ENCODE results near the gene CD300LG. TPM values are rescaled to one million over a fixed set of nuclear protein-coding genes. Genes with fewer than 3 reads are reported as not detected.
"Not testable (repeated sequence)": the region's sequence is repeated elsewhere in the genome, so short reads cannot be mapped to it uniquely, and the experiment has no call there.

Gene CD300LG
- total RNA-seq, 1 experiment from 2014 or later = not detected

GRCh38 chr17:43840814-43841213 is 6.2 kb upstream of the CD300LG start:
- no peaks in the 10 kb centered on the region for H3K27me3 ChIP-seq (replicated peaks; ENCODE audit: insufficient read depth, low read depth, low read length, poor library complexity)
- H3K4me3 ChIP-seq (ENCODE audit: low read depth, low read length, poor library complexity, severe bottlenecking) = no peak overlapping the region
- BruUV-seq (replicated peaks) = no TSS peak
- H3K4me1 ChIP-seq (ENCODE audit: insufficient read depth, low read length, poor library complexity, severe bottlenecking) = no peaks in the 10 kb centered on the region
- peak; percentile 32; the same call in 1 of the 2 replicates for TF ChIP-seq CTCF (conservative IDR thresholded peaks at IDR 0.05; ENCODE audit: low read depth, low read length)
- no peak for TF ChIP-seq EZH2 (IDR thresholded peaks at IDR 0.05; ENCODE audit: borderline replicate concordance, low read depth, low read length, poor library complexity, severe bottlenecking)
- H3K36me3 ChIP-seq (ENCODE audit: insufficient read depth, low read length, poor library complexity, severe bottlenecking) = no peaks in the 10 kb centered on the region
- ChIA-PET POLR2A (ENCODE audit: low non-redundant PET) (no interaction called here), CTCF (interaction anchor here (0.6 to 0.7 kb wide), 2 partner anchors 20 to 38 kb away, joined by 3 to 4 read pairs; no protein-coding TSS in a partner anchor)
- H3K27ac ChIP-seq (ENCODE audit: low read depth, low read length, poor library complexity, severe bottlenecking) = no peak overlapping the region
- no peaks in the 10 kb centered on the region for H3K9me3 ChIP-seq (ENCODE audit: low read depth, low read length, poor library complexity, severe bottlenecking)
- DNase-seq (ENCODE audit: low spot score) = peak; percentile 49
- intact Hi-C loops (cut with micrococcal nuclease; ENCODE audit: unreplicated experiment) = no loop called here

GRCh38 chr17:43841282-43841681 is 5.7 kb upstream of the CD300LG start:
- ChIA-PET CTCF (no interaction called here), POLR2A (ENCODE audit: low non-redundant PET) (no interaction called here)
- no peak for TF ChIP-seq EZH2 (IDR thresholded peaks at IDR 0.05; ENCODE audit: borderline replicate concordance, low read depth, low read length, poor library complexity, severe bottlenecking)
- no peak for TF ChIP-seq CTCF (conservative IDR thresholded peaks at IDR 0.05; ENCODE audit: low read depth, low read length)
- Histone ChIP-seq H3K27ac (ENCODE audit: low read depth, low read length, poor library complexity, severe bottlenecking) (no peak overlapping the region), H3K27me3 (replicated peaks; ENCODE audit: insufficient read depth, low read depth, low read length, poor library complexity) (no peaks in the 10 kb centered on the region), H3K36me3 (ENCODE audit: insufficient read depth, low read length, poor library complexity, severe bottlenecking) (no peaks in the 10 kb centered on the region), H3K9me3 (ENCODE audit: low read depth, low read length, poor library complexity, severe bottlenecking) (no peaks in the 10 kb centered on the region), H3K4me3 (ENCODE audit: low read depth, low read length, poor library complexity, severe bottlenecking) (no peak overlapping the region), H3K4me1 (ENCODE audit: insufficient read depth, low read length, poor library complexity, severe bottlenecking) (no peaks in the 10 kb centered on the region)
- BruUV-seq (replicated peaks) = no TSS peak
- intact Hi-C loops (cut with micrococcal nuclease; ENCODE audit: unreplicated experiment) = no loop called here
- DNase-seq (ENCODE audit: low spot score) = no peak

- CTCF ChIA-PET = not testable (repeated sequence)
Observed at GRCh38 chr17:43842091-43842974, 4.6 kb upstream of the CD300LG start.

GRCh38 chr17:43842975-43843325 is 4.0 kb upstream of the CD300LG start:
- no TSS peak for BruUV-seq (replicated peaks)
- intact Hi-C loops (cut with micrococcal nuclease; ENCODE audit: unreplicated experiment) = no loop called here
- Histone ChIP-seq H3K4me3 (ENCODE audit: low read depth, low read length, poor library complexity, severe bottlenecking) (no peak overlapping the region), H3K4me1 (ENCODE audit: insufficient read depth, low read length, poor library complexity, severe bottlenecking) (no peaks in the 10 kb centered on the region), H3K27ac (ENCODE audit: low read depth, low read length, poor library complexity, severe bottlenecking) (no peak overlapping the region), H3K36me3 (ENCODE audit: insufficient read depth, low read length, poor library complexity, severe bottlenecking) (no peaks in the 10 kb centered on the region), H3K9me3 (ENCODE audit: low read depth, low read length, poor library complexity, severe bottlenecking) (no peaks in the 10 kb centered on the region), H3K27me3 (replicated peaks; ENCODE audit: insufficient read depth, low read depth, low read length, poor library complexity) (no peaks in the 10 kb centered on the region)
- ChIA-PET CTCF (no interaction called here), POLR2A (ENCODE audit: low non-redundant PET) (no interaction called here)
- TF ChIP-seq CTCF (conservative IDR thresholded peaks at IDR 0.05; ENCODE audit: low read depth, low read length) = no peak
- DNase-seq (ENCODE audit: low spot score) = no peak

More at GRCh38 chr17:43842091-43842974, 4.6 kb upstream of the CD300LG start:
- intact Hi-C loops (cut with micrococcal nuclease; ENCODE audit: unreplicated experiment); H3K4me3 ChIP-seq (ENCODE audit: low read depth, low read length, poor library complexity, severe bottlenecking); H3K36me3 ChIP-seq (ENCODE audit: insufficient read depth, low read length, poor library complexity, severe bottlenecking); H3K27me3 ChIP-seq (replicated peaks; ENCODE audit: insufficient read depth, low read depth, low read length, poor library complexity); BruUV-seq (replicated peaks); POLR2A ChIA-PET (ENCODE audit: low non-redundant PET); H3K27ac ChIP-seq (ENCODE audit: low read depth, low read length, poor library complexity, severe bottlenecking); H3K4me1 ChIP-seq (ENCODE audit: insufficient read depth, low read length, poor library complexity, severe bottlenecking); H3K9me3 ChIP-seq (ENCODE audit: low read depth, low read length, poor library complexity, severe bottlenecking): not testable (repeated sequence)
- DNase-seq (ENCODE audit: low spot score) = peak; percentile 49
